HG03460 (cell line): ENCODE data around the gene MARCHF9.

ENCODE experiments used
- ATAC-seq: cut with Tn5 transposase; IDR thresholded peaks from one replicate; pipeline ENCODE4 v1.9.1; 2021; ENCODE audit not compliant: unreplicated experiment

MARCHF9 gene

GRCh38 chr12:57753756-57754337 lies 1.1 kb upstream of the MARCHF9 start:
- ATAC-seq, result no peak

- ATAC-seq, result no peak
These were observed 221 bp downstream of the MARCHF9 start for GRCh38 chr12:57755194-57755453.

GRCh38 chr12:57755454-57756372 lies 810 bp downstream of the MARCHF9 start:
- ATAC-seq, result no peak

GRCh38 chr12:57756406-57757341 lies 1.8 kb downstream of the MARCHF9 start:
- no peak for ATAC-seq

- no peak for ATAC-seq
These were observed 2.9 kb downstream of the MARCHF9 start for GRCh38 chr12:57757771-57758170.

- ATAC-seq, result no peak
These were observed 3.9 kb downstream of the MARCHF9 start for GRCh38 chr12:57758552-57759359.

- ATAC-seq, result no peak
These were observed 4.6 kb downstream of the MARCHF9 start for GRCh38 chr12:57759360-57759980.

- no peak for ATAC-seq
These were observed 5.6 kb downstream of the MARCHF9 start for GRCh38 chr12:57760347-57760982.

- no peak for ATAC-seq
These were observed 6.6 kb downstream of the MARCHF9 start for GRCh38 chr12:57761391-57761998.

GRCh38 chr12:57762463-57762862 lies 7.6 kb downstream of the MARCHF9 start:
- no peak for ATAC-seq

GRCh38 chr12:57763881-57764661 lies 9.2 kb downstream of the MARCHF9 start:
- ATAC-seq, result no peak

GRCh38 chr12:57764662-57765002 lies 9.7 kb downstream of the MARCHF9 start:
- ATAC-seq, result no peak

- no peak for ATAC-seq
These were observed 10.2 kb downstream of the MARCHF9 start for GRCh38 chr12:57765003-57765697.

- no peak for ATAC-seq
These were observed 11.0 kb downstream of the MARCHF9 start for GRCh38 chr12:57765698-57766463.

- ATAC-seq, result no peak
These were observed 11.8 kb downstream of the MARCHF9 start, which contains the start of gene CYP27B1 for GRCh38 chr12:57766464-57767304. Gene CYP27B1, minus strand, starts transcription at chr12:57767078. Its CDS starts 37 bp downstream, at chr12:57767041.

- ATAC-seq, result no peak
These were observed 12.4 kb downstream of the MARCHF9 start for GRCh38 chr12:57767305-57767698.
